ENCODE results near the gene PDE2A. TPM values are rescaled to one million over a fixed set of nuclear protein-coding genes. Genes with fewer than 3 reads are reported as not detected.

The PDE2A gene
- total RNA-seq, 1 donor = 0.36 TPM

GRCh38 chr11:72607496-72607895 lies 66.7 kb downstream of the PDE2A start:
- H3K4me2 ChIP-seq (ENCODE audit: insufficient read depth, low read length) = no peak overlapping the region

GRCh38 chr11:72606748-72607468 lies 67.3 kb downstream of the PDE2A start:
- no peaks in the 10 kb centered on the region for H3K9me3 ChIP-seq (ENCODE audit: low read depth, low read length)
- no peak overlapping the region for H2AFZ ChIP-seq (ENCODE audit: low read length)
- no peak overlapping the region for H3K4me3 ChIP-seq (ENCODE audit: insufficient read depth, low read length)
- no peak overlapping the region for H3K4me2 ChIP-seq (ENCODE audit: insufficient read depth, low read length)
- peaks cover 34% of the 10 kb centered on the region for H3K27me3 ChIP-seq (ENCODE audit: insufficient read depth, low read length)
- no peaks in the 10 kb centered on the region for H3K79me2 ChIP-seq (ENCODE audit: insufficient read depth, low read length)
- no peak for DNase-seq (ENCODE audit: insufficient read length, low spot score, missing footprints)
- no peaks in the 10 kb centered on the region for H3K4me1 ChIP-seq (ENCODE audit: insufficient read depth, low read length)
- H3K27ac ChIP-seq (ENCODE audit: low read depth, low read length) = no peak overlapping the region
- TF ChIP-seq CTCF (IDR thresholded peaks at IDR 0.05; ENCODE audit: extremely low read depth, low read depth, low read length) = no peak
- H3K36me3 ChIP-seq (ENCODE audit: insufficient read depth, low read length) = no peaks in the 10 kb centered on the region
- H4K20me1 ChIP-seq (ENCODE audit: insufficient read depth, low read length) = no peaks in the 10 kb centered on the region

More at GRCh38 chr11:72607496-72607895, 66.7 kb downstream of the PDE2A start:
- H3K4me1 ChIP-seq (ENCODE audit: insufficient read depth, low read length) = no peaks in the 10 kb centered on the region
- no peak overlapping the region for H3K4me3 ChIP-seq (ENCODE audit: insufficient read depth, low read length)
- H3K27me3 ChIP-seq (ENCODE audit: insufficient read depth, low read length) = peaks cover 34% of the 10 kb centered on the region
- H4K20me1 ChIP-seq (ENCODE audit: insufficient read depth, low read length) = no peaks in the 10 kb centered on the region
- H3K27ac ChIP-seq (ENCODE audit: low read depth, low read length) = no peak overlapping the region
- H3K9me3 ChIP-seq (ENCODE audit: low read depth, low read length) = no peaks in the 10 kb centered on the region
- no peak overlapping the region for H2AFZ ChIP-seq (ENCODE audit: low read length)
- TF ChIP-seq CTCF (IDR thresholded peaks at IDR 0.05; ENCODE audit: extremely low read depth, low read depth, low read length) = no peak
- H3K79me2 ChIP-seq (ENCODE audit: insufficient read depth, low read length) = no peaks in the 10 kb centered on the region
- DNase-seq (ENCODE audit: insufficient read length, low spot score, missing footprints) = no peak
- H3K36me3 ChIP-seq (ENCODE audit: insufficient read depth, low read length) = no peaks in the 10 kb centered on the region

- Histone ChIP-seq H3K27me3 (ENCODE audit: insufficient read depth, low read length) (peaks cover 34% of the 10 kb centered on the region), H2AFZ (ENCODE audit: low read length) (no peak overlapping the region), H3K27ac (ENCODE audit: low read depth, low read length) (no peak overlapping the region), H3K4me1 (ENCODE audit: insufficient read depth, low read length) (no peaks in the 10 kb centered on the region), H3K4me2 (ENCODE audit: insufficient read depth, low read length) (no peak overlapping the region), H3K9me3 (ENCODE audit: low read depth, low read length) (no peaks in the 10 kb centered on the region), H3K79me2 (ENCODE audit: insufficient read depth, low read length) (no peaks in the 10 kb centered on the region), H3K4me3 (ENCODE audit: insufficient read depth, low read length) (no peak overlapping the region), H3K36me3 (ENCODE audit: insufficient read depth, low read length) (no peaks in the 10 kb centered on the region), H4K20me1 (ENCODE audit: insufficient read depth, low read length) (no peaks in the 10 kb centered on the region)
- TF ChIP-seq CTCF (IDR thresholded peaks at IDR 0.05; ENCODE audit: extremely low read depth, low read depth, low read length) = no peak
- no peak for DNase-seq (ENCODE audit: insufficient read length, low spot score, missing footprints)
Measured at GRCh38 chr11:72605973-72606747, 68.1 kb downstream of the PDE2A start.

GRCh38 chr11:72604256-72604655 lies 70.0 kb downstream of the PDE2A start:
- peaks cover 34% of the 10 kb centered on the region for H3K27me3 ChIP-seq (ENCODE audit: insufficient read depth, low read length)
- no peaks in the 10 kb centered on the region for H3K4me1 ChIP-seq (ENCODE audit: insufficient read depth, low read length)
- no peak overlapping the region for H2AFZ ChIP-seq (ENCODE audit: low read length)
- H4K20me1 ChIP-seq (ENCODE audit: insufficient read depth, low read length) = no peaks in the 10 kb centered on the region
- H3K79me2 ChIP-seq (ENCODE audit: insufficient read depth, low read length) = no peaks in the 10 kb centered on the region
- H3K9me3 ChIP-seq (ENCODE audit: low read depth, low read length) = no peaks in the 10 kb centered on the region
- no peak overlapping the region for H3K27ac ChIP-seq (ENCODE audit: low read depth, low read length)
- H3K36me3 ChIP-seq (ENCODE audit: insufficient read depth, low read length) = no peaks in the 10 kb centered on the region
- no peak for TF ChIP-seq CTCF (IDR thresholded peaks at IDR 0.05; ENCODE audit: extremely low read depth, low read depth, low read length)
- no peak overlapping the region for H3K4me3 ChIP-seq (ENCODE audit: insufficient read depth, low read length)
- DNase-seq (ENCODE audit: insufficient read length, low spot score, missing footprints) = no peak
- no peak overlapping the region for H3K4me2 ChIP-seq (ENCODE audit: insufficient read depth, low read length)
